Hindlimb muscle (tissue), 1 donor: Measurements from ENCODE around the gene GEMIN4. TPM values are rescaled to one million over a fixed set of nuclear protein-coding genes. Genes with fewer than 3 reads are reported as not detected.
"Not testable (repeated sequence)": the region's sequence is repeated elsewhere in the genome, so short reads cannot be mapped to it uniquely, and the experiment has no call there.

Experiments
- DNase-seq: peaks from one replicate; pipeline ENCODE4 v3.0.0-alpha.2; 2013
- polyA plus RNA-seq: library from polyadenylated mRNA; unstranded; fragments of 120-200 nt; gene quantifications from one replicate; pipeline ENCODE4 v1.2.1, GENCODE V29; 2013; ENCODE audit not compliant: insufficient read length

GEMIN4 gene
- polyA plus RNA-seq, 1 donor: 15.4 TPM

DNA sequence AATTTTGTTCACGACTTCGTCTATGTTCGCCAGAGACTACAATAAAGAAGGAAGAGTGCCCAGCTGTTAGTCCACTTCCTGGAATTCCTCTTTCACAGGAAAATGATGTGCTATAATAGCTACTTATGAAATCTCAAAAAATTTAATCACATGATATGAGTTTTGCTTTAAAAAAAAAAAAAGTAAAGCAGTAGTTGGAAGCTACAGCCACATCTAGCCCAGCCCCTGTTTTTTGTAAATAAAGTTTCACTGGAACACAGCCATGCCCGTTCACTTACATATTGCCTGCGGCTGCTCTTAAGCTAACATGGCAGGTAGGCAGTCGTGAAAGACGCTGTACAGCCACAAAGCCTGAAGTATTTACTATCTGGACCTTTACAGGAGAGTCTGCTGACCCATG, 52.7 kb downstream of the GEMIN4 start:
- no peak for DNase-seq

DNA sequence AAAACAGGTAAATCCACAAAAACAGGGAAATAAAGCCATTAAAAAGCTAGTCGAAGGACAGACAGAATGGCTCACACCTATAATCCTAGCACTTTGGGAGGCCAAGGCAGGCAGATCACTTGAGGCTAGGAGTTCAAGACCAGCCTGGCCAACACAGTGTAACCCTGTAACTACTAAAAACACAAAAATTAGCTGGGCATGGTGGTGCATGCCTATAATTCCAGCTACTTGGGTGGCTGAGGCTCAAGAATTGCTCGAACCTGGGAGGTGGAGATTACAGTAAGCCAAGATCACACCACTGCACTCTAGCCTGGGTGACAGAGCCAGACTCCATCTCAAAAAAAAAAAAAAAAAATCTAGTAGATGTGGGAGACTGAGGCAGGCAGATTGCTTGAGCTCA, 54.0 kb downstream of the GEMIN4 start:
- not testable (repeated sequence) for DNase-seq

DNA sequence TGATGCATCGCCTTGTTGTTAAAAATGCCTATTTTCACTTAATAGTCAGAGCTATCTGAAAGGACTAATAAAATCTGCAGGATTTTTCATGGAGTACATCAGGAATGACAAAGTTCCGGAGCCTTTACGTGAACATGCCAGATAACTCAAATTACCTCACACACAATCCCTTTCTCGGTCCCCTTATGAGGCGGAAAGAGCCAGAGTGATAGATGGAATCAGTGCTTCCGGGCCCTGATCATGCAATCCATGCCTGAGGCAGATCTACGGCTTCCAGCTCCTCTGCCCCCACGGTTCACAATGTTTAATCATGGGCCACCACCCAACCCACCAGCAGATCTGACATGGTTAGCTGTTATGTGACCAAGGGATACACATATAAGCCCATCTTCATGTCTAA, 54.4 kb downstream of the GEMIN4 start:
- no peak for DNase-seq

DNA sequence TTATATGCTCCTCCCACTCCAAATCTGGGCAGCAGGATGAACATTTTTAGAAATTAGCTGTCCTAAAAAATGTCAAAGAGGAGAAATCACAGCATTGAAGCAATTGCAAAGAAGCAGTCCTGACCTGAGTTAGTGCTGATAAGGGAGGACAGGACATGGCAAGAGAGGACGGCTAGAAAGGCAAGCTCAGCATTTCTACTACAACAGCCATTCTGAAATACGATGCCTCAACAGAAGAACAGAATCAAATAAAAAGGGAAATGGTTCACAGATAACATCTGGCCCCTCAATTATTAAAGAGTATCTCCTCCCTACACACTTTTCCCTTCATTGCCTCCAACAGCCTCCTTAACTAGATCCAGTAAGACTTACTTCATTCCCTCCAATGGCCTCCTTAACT, 55.7 kb downstream of the GEMIN4 start:
- no peak for DNase-seq

Other genes with a start within 250 kb of the GEMIN4 start
- gene VPS53, start 37.4 kb downstream of the GEMIN4 start, polyA plus RNA-seq: 24.5 TPM
- 13.9 TPM for gene TLCD3A, start 19.7 kb downstream of the GEMIN4 start, polyA plus RNA-seq
- gene GLOD4, start 30.0 kb upstream of the GEMIN4 start, polyA plus RNA-seq: 57.9 TPM
- gene MRM3, start 30.1 kb upstream of the GEMIN4 start, polyA plus RNA-seq: 15.4 TPM
- 63.7 TPM for gene NXN, start 227.5 kb upstream of the GEMIN4 start, polyA plus RNA-seq
- gene TIMM22, start 244.9 kb upstream of the GEMIN4 start, polyA plus RNA-seq: 14.9 TPM